GM12878 (cell line): ENCODE data around the gene MEDAG. TPM values are rescaled to one million over a fixed set of nuclear protein-coding genes. Genes with fewer than 3 reads are reported as not detected.

ENCODE experiments used
- ATAC-seq: fragments of 200-7000 bp; cut with Tn5 transposase; 3 replicates; pipeline ENCODE4 v1.9.1; 2020; ENCODE audit warnings: mild to moderate bottlenecking, moderate library complexity
- BruUV-seq: library from RNA; stranded (reverse); fragments of 400-500 nt; replicated peaks from 2 replicates; lab custom pipeline; 2021; lab: Mats Ljungman, UMichigan
- CTCF ChIA-PET: fragments of 300-600 bp; sonication (Branson Sonifier 250); formaldehyde crosslinking; extraction: SDS; loops from one replicate; lab custom pipeline; 2021; ENCODE audit warnings: inconsistent platforms; lab: Yijun Ruan, JAX
- POLR2A ChIA-PET: fragments of 350-600 bp; formaldehyde crosslinking; extraction: SDS; loops from one replicate; lab custom pipeline; 2021; ENCODE audit warnings: inconsistent platforms; lab: Charles Lee
- RAD21 ChIA-PET: fragments of 300-600 bp; sonication (Branson Sonifier 250); formaldehyde crosslinking; loops from one replicate; lab custom pipeline; 2023; ENCODE audit warnings: antibody characterized with exemption; ENCODE audit not compliant: unreplicated experiment; lab: Charles Lee
- SMC1A ChIA-PET: fragments of 300-600 bp; sonication (Branson Sonifier 250); formaldehyde crosslinking; loops from one replicate; lab custom pipeline; 2023; ENCODE audit not compliant: unreplicated experiment, uncharacterized antibody; lab: Charles Lee
- DNase-seq: peaks from one replicate; pipeline ENCODE4 v3.0.0-alpha.2; 2011; ENCODE audit warnings: low read depth, low spot score
- FAIRE-seq: peaks from 3 replicates; lab custom pipeline; 2011; peaks lifted over from hg19 to GRCh38; lab: Jason Lieb, UNC
- H2AFZ ChIP-seq: 2 replicates; pipeline ENCODE4 v1.6.0; 2011; ENCODE audit warnings: low read depth, low read length, control low read depth; ENCODE audit not compliant: control insufficient read depth
- H3K27ac ChIP-seq: 2 replicates; pipeline ENCODE4 v1.5.1; 2011; ENCODE audit warnings: control low read depth; ENCODE audit not compliant: control insufficient read depth, insufficient read depth
- H3K27me3 ChIP-seq, 2 experiments: replicated peaks in 1 of 2; 2 replicates each; pipeline versions ENCODE4 v1.6.0 to v1.6.1; 2011; ENCODE audit warnings: low read length in 1 of 2; ENCODE audit not compliant: control insufficient read depth in 2 of 2, insufficient read depth in 2 of 2
- H3K36me3 ChIP-seq, 2 experiments: 2 replicates each; pipeline ENCODE4 v1.5.1; 2011; ENCODE audit warnings: low read length in 1 of 2; ENCODE audit not compliant: control insufficient read depth in 2 of 2, insufficient read depth in 2 of 2
- H3K4me1 ChIP-seq: 2 replicates; pipeline ENCODE4 v1.6.1; 2011; ENCODE audit warnings: mild to moderate bottlenecking, low read length, moderate library complexity, mixed read lengths; ENCODE audit not compliant: control insufficient read depth, insufficient read depth
- H3K4me2 ChIP-seq: 2 replicates; pipeline ENCODE4 v1.6.0; 2011; ENCODE audit warnings: control low read depth; ENCODE audit not compliant: control insufficient read depth, insufficient read depth
- H3K4me3 ChIP-seq: fragments of 200-600 bp; sonication (generic); 2 replicates; pipeline ENCODE4 v1.5.1; 2016
- H3K79me2 ChIP-seq: 2 replicates; pipeline ENCODE4 v1.6.0; 2011; ENCODE audit warnings: low read length; ENCODE audit not compliant: control insufficient read depth, insufficient read depth
- H3K9ac ChIP-seq: 2 replicates; pipeline ENCODE4 v1.8.0; 2011; ENCODE audit warnings: low read length, control low read depth, mixed read lengths; ENCODE audit not compliant: control insufficient read depth, insufficient read depth
- H3K9me3 ChIP-seq: replicated peaks from 3 replicates; pipeline ENCODE4 v1.5.1; 2011; ENCODE audit warnings: mild to moderate bottlenecking, low read length; ENCODE audit not compliant: control insufficient read depth, insufficient read depth
- H4K20me1 ChIP-seq: 2 replicates; pipeline ENCODE4 v1.6.0; 2011; ENCODE audit not compliant: control insufficient read depth, insufficient read depth
- BCL3 ChIP-seq: IDR thresholded peaks from 2 replicates; pipeline ENCODE4 v1.6.1; 2011; ENCODE audit warnings: borderline replicate concordance, low read depth, mild to moderate bottlenecking, moderate library complexity, low read length; ENCODE audit not compliant: insufficient read depth, poor library complexity, severe bottlenecking
- CHD1 ChIP-seq: IDR thresholded peaks from 2 replicates; pipeline ENCODE4 v1.6.1; 2012; ENCODE audit warnings: low read depth, low read length, improper control_type of control experiment
- CHD2 ChIP-seq: IDR thresholded peaks from 2 replicates; pipeline ENCODE4 v1.6.1; 2011; ENCODE audit warnings: low read depth, low read length, improper control_type of control experiment, borderline replicate concordance
- EP300 ChIP-seq, 2 experiments: fragments of 150-350 bp in 1 of 2; IDR thresholded peaks; 2 replicates each; pipeline ENCODE4 v1.6.1; 2011 to 2012; ENCODE audit warnings: low read depth in 2 of 2, low read length in 2 of 2, borderline replicate concordance in 1 of 2, improper control_type of control experiment in 1 of 2, inconsistent platforms in 1 of 2; ENCODE audit not compliant: control insufficient read depth in 1 of 2
- ETV6 ChIP-seq, 2 experiments: fragments of 450-650 bp in 1 of 2; IDR thresholded peaks in 1 of 2; conservative IDR thresholded peaks in 1 of 2; 2 replicates each; pipeline ENCODE4 v1.6.1; 2014; ENCODE audit warnings: antibody characterized with exemption in 1 of 2, borderline replicate concordance in 1 of 2, low read depth in 1 of 2, mild to moderate bottlenecking in 1 of 2, moderate library complexity in 1 of 2
- HCFC1 ChIP-seq: fragments of 150-350 bp; IDR thresholded peaks from 2 replicates; pipeline ENCODE4 v1.6.1; 2014; ENCODE audit warnings: low read length
- JUND ChIP-seq: IDR thresholded peaks from 2 replicates; pipeline ENCODE4 v1.6.1; 2012; ENCODE audit warnings: low read depth, mild to moderate bottlenecking, low read length, improper control_type of control experiment, moderate library complexity
- NFYB ChIP-seq: IDR thresholded peaks from 2 replicates; pipeline ENCODE4 v1.6.1; 2011; ENCODE audit warnings: low read depth, mild to moderate bottlenecking, low read length, improper control_type of control experiment, moderate library complexity; ENCODE audit not compliant: insufficient read depth
- RB1 ChIP-seq: fragments of 450-650 bp; formaldehyde crosslinking; IDR thresholded peaks from 2 replicates; pipeline ENCODE4 v1.6.1; 2017; ENCODE audit warnings: mild to moderate bottlenecking, borderline replicate concordance
- WRNIP1 ChIP-seq: IDR thresholded peaks from 2 replicates; pipeline ENCODE4 v1.6.1; 2011; ENCODE audit warnings: low read depth, low read length, improper control_type of control experiment, borderline replicate concordance
- ZNF274 ChIP-seq: IDR thresholded peaks from one replicate; pipeline ENCODE4 v1.8.0; 2011; ENCODE audit not compliant: insufficient read length, insufficient read depth
- ZNF687 ChIP-seq: fragments of 450-650 bp; IDR thresholded peaks from 2 replicates; pipeline ENCODE4 v1.6.1; 2017; ENCODE audit warnings: mild to moderate bottlenecking, moderate library complexity
- ZZZ3 ChIP-seq: IDR thresholded peaks from 2 replicates; pipeline ENCODE4 v1.6.1; 2011; ENCODE audit warnings: low read depth; ENCODE audit not compliant: control insufficient read depth, insufficient read length
- WGBS: methylation state at CpG from one replicate; pipeline ENCODE4 v1.1.6; 2016; ENCODE audit warnings: low lambda C conversion rate; ENCODE audit not compliant: insufficient replicate concordance, insufficient coverage; ENCODE audit errors: missing lambda C conversion rate; 5-methylcytosine and 5-hydroxymethylcytosine counted together
- in situ Hi-C: fragments of 300-500 bp; cut with MboI; formaldehyde crosslinking; loops from 9 replicates; pipeline ENCODE4 v1.14.3; 2018; ENCODE audit warnings: mixed read lengths
- intact Hi-C: fragments of 100-400 bp; cut with micrococcal nuclease; formaldehyde crosslinking; loops from one replicate; pipeline ENCODE4 v1.14.2; 2022; ENCODE audit not compliant: unreplicated experiment
- polyA plus RNA-seq, 11 experiments: library from polyadenylated mRNA; depleted of rRNA in 4 of 11; unstranded in 6 of 11; stranded (reverse) in 5 of 11; fragments of >200 nt; fragmentation: Nextera tagmentation in 4 of 11; fragmentation: Illumina TruSeq in 1 of 11; extraction: Ambion mirVana in 4 of 11; extraction: Trizol in 1 of 11; gene quantifications; 1 replicate in 1 of 11; 2 replicates in 10 of 11; pipeline versions ENCODE4 v1.2.1 to v1.2.3, GENCODE V29; 2011 to 2016; ENCODE audit warnings: inconsistent platforms in 2 of 11, missing spikeins in 2 of 11, low read depth in 1 of 11
- total RNA-seq, 4 experiments: library from RNA; depleted of rRNA in 3 of 4; stranded (reverse); fragments of >200 nt in 3 of 4; fragmentation: Illumina TruSeq in 1 of 4; extraction: Trizol in 1 of 4; gene quantifications; 2 replicates each; pipeline versions ENCODE4 v1.2.1 to v1.2.3, GENCODE V29; 2013 to 2021

The MEDAG gene
- total and polyA plus RNA-seq, 10 of the 15 experiments (the other 5 are each of a cell fraction or from before 2014, with no cell fraction given): 0.03 TPM; not detected in 9

GRCh38 chr13:30972888-30973377 is 66.9 kb downstream of the MEDAG start:
- no peak for ATAC-seq
- Histone ChIP-seq H3K36me3 (no peaks in the 10 kb centered on the region), H3K27ac (no peak overlapping the region), H3K4me3 (no peak overlapping the region)
- in situ Hi-C loops: no loop called here
- TF ChIP-seq ZZZ3: no peak
- TF ChIP-seq ZNF687: no peak
- TF ChIP-seq BCL3: no peak
- TF ChIP-seq CHD1: no peak
- no peak for TF ChIP-seq HCFC1
- no peak for TF ChIP-seq ETV6 (conservative IDR thresholded peaks at IDR 0.05 in 1 of 2, IDR thresholded peaks at IDR 0.05 in 1 of 2; ENCODE audit: borderline replicate concordance in 1 of 2, low read depth in 1 of 2)
- no peak for TF ChIP-seq CHD2
- no peak for TF ChIP-seq RB1
- no peak for TF ChIP-seq JUND
- no peak for TF ChIP-seq EP300 (IDR thresholded peaks at IDR 0.05; ENCODE audit: borderline replicate concordance in 1 of 2, control insufficient read depth in 1 of 2, low read depth in 2 of 2, low read length in 2 of 2)
- no peak for TF ChIP-seq WRNIP1
- no peak for TF ChIP-seq ZNF274
- TF ChIP-seq NFYB: no peak
- TF ChIP-seq, all 136 proteins: peak for 0
- intact Hi-C loops: no loop called here
- no TSS peak for BruUV-seq
- Histone ChIP-seq H3K9ac (no peak overlapping the region), H3K27me3 (no peaks in the 10 kb centered on the region; a peak in 1 of 4 replicates), H3K9me3 (no peaks in the 10 kb centered on the region), H3K79me2 (no peaks in the 10 kb centered on the region), H3K4me1 (no peaks in the 10 kb centered on the region), H4K20me1 (no peaks in the 10 kb centered on the region), H2AFZ (no peak overlapping the region), H3K4me2 (no peak overlapping the region)
- RAD21 ChIA-PET: no interaction called here
- CTCF ChIA-PET: no interaction called here
- SMC1A ChIA-PET: no interaction called here
- WGBS: 0% methylated on average over 1 of the region's 1 CpG
- POLR2A ChIA-PET: no interaction called here
- FAIRE-seq (no peak), DNase-seq (no peak)
